LNCAP (cell line): ENCODE results near the gene CES2.

Experiments
- CTCF ChIP-seq: fragments of 450-650 bp; IDR thresholded peaks from 2 replicates; pipeline ENCODE4 v1.5.1; 2017; ENCODE audit warnings: mild to moderate bottlenecking

CES2 gene

GRCh38 chr16:66923247-66923731, 12.0 kb upstream of the CES2 start:
- TF ChIP-seq CTCF: no peak

GRCh38 chr16:66923866-66924265, 11.4 kb upstream of the CES2 start:
- no peak for TF ChIP-seq CTCF

- peak; percentile 31; the same call in 1 of the 2 replicates for TF ChIP-seq CTCF
Observed at GRCh38 chr16:66924527-66925321, 10.6 kb upstream of the CES2 start.

GRCh38 chr16:66925322-66925840, 9.9 kb upstream of the CES2 start, which contains the start of gene RRAD:
Gene RRAD (minus strand): TSS chr16:66925535. CDS start chr16:66925179, 356 bp downstream.
- TF ChIP-seq CTCF: no peak

- TF ChIP-seq CTCF: no peak
Observed at GRCh38 chr16:66926171-66926947, 9.0 kb upstream of the CES2 start.

GRCh38 chr16:66926961-66927436, 8.3 kb upstream of the CES2 start:
- TF ChIP-seq CTCF: no peak

GRCh38 chr16:66927918-66928649, 7.2 kb upstream of the CES2 start:
- TF ChIP-seq CTCF: no peak
